ENCODE results near the gene UGCG. TPM values are rescaled to one million over a fixed set of nuclear protein-coding genes. Genes with fewer than 3 reads are reported as not detected.

Gene UGCG
- total RNA-seq, 1 experiment from 2014 or later = 32.6 TPM

- TF ChIP-seq SP1 (IDR thresholded peaks at IDR 0.05; ENCODE audit: low read depth) (no peak), YY1 (IDR thresholded peaks at IDR 0.05; ENCODE audit: extremely low read depth, insufficient replicate concordance, low read depth, low read length) (no peak), CBX3 (IDR thresholded peaks at IDR 0.05; ENCODE audit: low read depth) (no peak), CEBPB (IDR thresholded peaks at IDR 0.05; ENCODE audit: low read depth) (no peak), ATF3 (IDR thresholded peaks at IDR 0.05) (no peak), POLR2A (IDR thresholded peaks at IDR 0.05; ENCODE audit: borderline replicate concordance, extremely low read depth, insufficient read depth, insufficient read length) (no peak), POLR2AphosphoS5 (IDR thresholded peaks at IDR 0.05; ENCODE audit: low read depth, low read length) (no peak), SRF (IDR thresholded peaks at IDR 0.05; ENCODE audit: low read depth) (no peak), JUND (IDR thresholded peaks at IDR 0.05) (no peak), SIN3A (IDR thresholded peaks at IDR 0.05; ENCODE audit: low read depth) (no peak), ZFX (IDR thresholded peaks at IDR 0.05) (no peak), ELF1 (IDR thresholded peaks at IDR 0.05; ENCODE audit: borderline replicate concordance, low read depth) (no peak), ZNF274 (IDR thresholded peaks at IDR 0.05; ENCODE audit: low read depth, low read length) (no peak), EGR1 (IDR thresholded peaks at IDR 0.05; ENCODE audit: low read depth) (no peak), FOSL1 (IDR thresholded peaks at IDR 0.05; ENCODE audit: low read depth) (no peak), EZH2phosphoT487 (IDR thresholded peaks at IDR 0.05; ENCODE audit: borderline replicate concordance) (no peak), TCF7L2 (IDR thresholded peaks at IDR 0.05; ENCODE audit: borderline replicate concordance, extremely low read depth, insufficient read depth, insufficient read length) (no peak), REST (IDR thresholded peaks at IDR 0.05; ENCODE audit: low read depth) (no peak), CTCF (IDR thresholded peaks at IDR 0.05 in 2 of 3, conservative IDR thresholded peaks at IDR 0.05 in 1 of 3; ENCODE audit: borderline replicate concordance in 1 of 3, insufficient read depth in 1 of 3, low read depth in 2 of 3, low read length in 2 of 3) (no peak)
- Histone ChIP-seq H3K9me2 (ENCODE audit: insufficient read depth) (no peaks in the 10 kb centered on the region), H3K4me2 (ENCODE audit: low read length) (no peak overlapping the region), H3K36me3 (ENCODE audit: control insufficient read depth in 1 of 2, insufficient read depth in 2 of 2, low read length in 2 of 2) (no peaks in the 10 kb centered on the region), H4K20me1 (ENCODE audit: insufficient read depth) (no peaks in the 10 kb centered on the region), H3K9ac (ENCODE audit: low read length) (no peak overlapping the region), H3K27ac (ENCODE audit: low read depth, low read length) (no peak overlapping the region), H2AFZ (ENCODE audit: low read depth, low read length, poor library complexity, severe bottlenecking) (no peak overlapping the region), H3K27me3 (ENCODE audit: insufficient read depth, low read length) (no peaks in the 10 kb centered on the region), H3K4me3 (replicated peaks in 1 of 2; ENCODE audit: low read depth in 1 of 2, low read length in 2 of 2) (no peak overlapping the region), H3K79me2 (ENCODE audit: insufficient read depth, low read length) (no peaks in the 10 kb centered on the region), H3K9me3 (ENCODE audit: control insufficient read depth in 1 of 2, insufficient read depth in 1 of 2, low read depth in 1 of 2, low read length in 2 of 2) (no peaks in the 10 kb centered on the region), H3K4me1 (ENCODE audit: control insufficient read depth in 1 of 2, insufficient read depth in 2 of 2, low read length in 2 of 2) (peaks cover 0 to 30% of the 10 kb centered on the region in 2 experiments; a peak in 3 of 4 replicates)
- intact Hi-C loops (cut with micrococcal nuclease) = loop anchor here (10.0 kb wide), 1 partner anchor 94 kb away; no protein-coding TSS in a partner anchor
- POLR2A ChIA-PET = no interaction called here
- RAD21 ChIA-PET (ENCODE audit: low non-redundant PET in 1 of 2, low total read pairs in 2 of 2, uncharacterized antibody in 2 of 2, unreplicated experiment in 2 of 2) = interaction anchor here in 1 of 2 experiments (0.6 kb wide), 1 partner anchor 11 kb away, joined by 4 read pairs; no protein-coding TSS in a partner anchor
- DNase-seq (ENCODE audit: low read depth, low spot score) (no peak), ATAC-seq (no peak)
- CTCF ChIA-PET = no interaction called here
- BruUV-seq (replicated peaks) = no TSS peak
Observed at GRCh38 chr9:111970827-111971226, 74.2 kb downstream of the UGCG start.
